Measurements from ENCODE around the gene THBS4.
"Not testable (repeated sequence)": the region's sequence is repeated elsewhere in the genome, so short reads cannot be mapped to it uniquely, and the experiment has no call there.

THBS4 gene

GRCh38 chr5:80077051-80077714 is 42.0 kb downstream of the THBS4 start:
- no peak for DNase-seq

GRCh38 chr5:80078921-80079320 is 43.8 kb downstream of the THBS4 start:
- DNase-seq, result no peak

GRCh38 chr5:80082281-80082680 is 47.1 kb downstream of the THBS4 start:
- no peak for DNase-seq

GRCh38 chr5:80082731-80083100 is 47.6 kb downstream of the THBS4 start:
- DNase-seq, result peak; percentile 82

GRCh38 chr5:80083101-80083890 is 48.1 kb downstream of the THBS4 start:
- peak; percentile 35 for DNase-seq

GRCh38 chr5:80090884-80091166 is 55.7 kb downstream of the THBS4 start:
- DNase-seq, result no peak

- DNase-seq, result peak; percentile 32
Measured at GRCh38 chr5:80091792-80092192, 56.6 kb downstream of the THBS4 start.

GRCh38 chr5:80092486-80093107 is 57.4 kb downstream of the THBS4 start:
- no peak for DNase-seq

GRCh38 chr5:80093796-80094195 is 58.6 kb downstream of the THBS4 start:
- no peak for DNase-seq

- no peak for DNase-seq
Measured at GRCh38 chr5:80094236-80094738, 59.1 kb downstream of the THBS4 start.

GRCh38 chr5:80097451-80097850 is 62.3 kb downstream of the THBS4 start:
- no peak for DNase-seq

GRCh38 chr5:80101993-80102392 is 66.8 kb downstream of the THBS4 start:
- no peak for DNase-seq

- no peak for DNase-seq
Measured at GRCh38 chr5:80103371-80103770, 68.2 kb downstream of the THBS4 start.

- no peak for DNase-seq
Measured at GRCh38 chr5:80105698-80106439, 70.7 kb downstream of the THBS4 start.

- no peak for DNase-seq
Measured at GRCh38 chr5:80106916-80107315, 71.8 kb downstream of the THBS4 start.

- no peak for DNase-seq
Measured at GRCh38 chr5:80109646-80110478, 74.7 kb downstream of the THBS4 start.

GRCh38 chr5:80111376-80111990 is 76.3 kb downstream of the THBS4 start:
- not testable (repeated sequence) for DNase-seq

GRCh38 chr5:80114860-80115259 is 79.7 kb downstream of the THBS4 start:
- DNase-seq, result no peak

GRCh38 chr5:80116000-80116399 is 80.9 kb downstream of the THBS4 start:
- no peak for DNase-seq

- no peak for DNase-seq
Measured at GRCh38 chr5:80116465-80116864, 81.3 kb downstream of the THBS4 start.

- DNase-seq, result no peak
Measured at GRCh38 chr5:80117446-80117845, 82.3 kb downstream of the THBS4 start.

GRCh38 chr5:80119372-80119771 is 84.2 kb downstream of the THBS4 start:
- no peak for DNase-seq

All from activated CD4-positive, alpha-beta T cell treated with anti-CD3 and anti-CD28 coated beads for 48 hours (primary cell).